H1 (cell line): ENCODE data around the gene PRIMA1. TPM values are rescaled to one million over a fixed set of nuclear protein-coding genes. Genes with fewer than 3 reads are reported as not detected.

Experiments
- BCL11A ChIP-seq, 2 experiments: IDR thresholded peaks; one replicate each; pipeline ENCODE4 v1.6.1; 2011; ENCODE audit warnings: low read depth in 2 of 2, low read length in 2 of 2, mild to moderate bottlenecking in 2 of 2
- CEBPB ChIP-seq: IDR thresholded peaks from 2 replicates; pipeline ENCODE4 v1.6.1; 2012; ENCODE audit warnings: low read depth, low read length
- CREB1 ChIP-seq: IDR thresholded peaks from 2 replicates; pipeline ENCODE4 v1.6.1; 2012; ENCODE audit warnings: inconsistent platforms
- HDAC2 ChIP-seq, 2 experiments: fragments of 300-600 bp in 1 of 2; sonication (generic) in 1 of 2; IDR thresholded peaks; 2 replicates each; pipeline ENCODE4 v1.6.1; 2011 to 2012; ENCODE audit warnings: low read depth in 2 of 2, low read length in 2 of 2, mild to moderate bottlenecking in 2 of 2, moderate library complexity in 2 of 2, borderline replicate concordance in 1 of 2, inconsistent platforms in 1 of 2
- RXRA ChIP-seq: IDR thresholded peaks from 2 replicates; pipeline ENCODE4 v1.6.1; 2011; ENCODE audit warnings: low read depth, mild to moderate bottlenecking, low read length, moderate library complexity; ENCODE audit not compliant: insufficient read depth
- polyA plus RNA-seq, 7 experiments: library from polyadenylated mRNA; depleted of rRNA in 3 of 7; stranded (reverse) in 5 of 7; unstranded in 2 of 7; fragments of >200 nt in 5 of 7; fragments of 200-250 nt in 2 of 7; gene quantifications; 1 replicate in 5 of 7; 2 replicates in 1 of 7; 4 replicates in 1 of 7; pipeline versions ENCODE4 v1.2.1 to v1.2.3, GENCODE V29; 2011 to 2013; ENCODE audit warnings: missing spikeins in 2 of 7, mixed read lengths in 2 of 7
- total RNA-seq: library from RNA; stranded (reverse); fragmentation: NEBNext Ultra II Directional; extraction: Animal tissue kit (Norgen Biotek cat#: 25700); gene quantifications from 2 replicates; pipeline ENCODE4 v1.2.1, GENCODE V29; 2021

PRIMA1 gene
- total and polyA plus RNA-seq, 2 of the 8 experiments (the other 6 are each of a cell fraction or from before 2014, with no cell fraction given), result 2.8 to 4.5 TPM

DNA sequence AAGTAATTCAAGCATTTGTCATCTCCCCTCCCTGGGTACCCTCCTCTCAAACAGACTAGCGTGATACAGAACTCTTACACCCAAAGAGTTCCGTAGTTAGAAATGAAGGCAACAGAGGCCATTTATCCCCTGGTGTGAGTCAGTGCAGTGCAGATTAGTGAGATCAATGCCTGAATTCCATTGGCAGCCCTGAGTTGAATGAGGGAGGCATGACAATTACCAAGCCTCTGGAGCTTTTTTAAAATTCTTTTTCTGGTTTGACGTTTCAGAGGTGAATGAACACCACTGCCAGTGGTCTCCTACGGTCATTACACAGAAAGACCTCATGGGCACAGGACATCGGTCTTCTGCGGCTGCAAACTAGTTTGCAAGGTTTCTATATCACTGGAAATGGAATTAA, 94.4 kb downstream of the PRIMA1 start (continued):
- no peak for TF ChIP-seq CREB1
- no peak for TF ChIP-seq BCL11A (IDR thresholded peaks at IDR 0.05; ENCODE audit: low read depth in 2 of 2, low read length in 2 of 2)
- TF ChIP-seq HDAC2 (IDR thresholded peaks at IDR 0.05; ENCODE audit: borderline replicate concordance in 1 of 2, low read depth in 2 of 2, low read length in 2 of 2), result no peak
- no peak for TF ChIP-seq CEBPB
- TF ChIP-seq RXRA, result no peak
